WTC11 (cell line): ENCODE results near the gene HIBADH. TPM values are rescaled to one million over a fixed set of nuclear protein-coding genes. Genes with fewer than 3 reads are reported as not detected.

Experiments used
- ATAC-seq: fragments of 200-7000 bp; cut with Tn5 transposase; 2 replicates; pipeline ENCODE4 v1.10.0; 2021; ENCODE audit warnings: mild to moderate bottlenecking, moderate library complexity
- CTCF ChIA-PET: fragments of 300-600 bp; sonication (Branson Sonifier 250); formaldehyde crosslinking; loops from one replicate; lab custom pipeline; 2021; ENCODE audit warnings: antibody characterized with exemption; lab: Charles Lee
- POLR2A ChIA-PET: fragments of 350-600 bp; sonication (Branson Sonifier 250); formaldehyde crosslinking; loops from one replicate; lab custom pipeline; 2021; ENCODE audit warnings: antibody characterized with exemption; lab: Charles Lee
- DNase-seq: peaks from one replicate; pipeline ENCODE4 v3.0.0; 2021; ENCODE audit warnings: low spot score
- H3K27ac Mint-ChIP-seq: 2 replicates; pipeline ENCODE4 v1.8.0; 2021; ENCODE audit warnings: mixed read lengths
- H3K27me3 Mint-ChIP-seq: 2 replicates; pipeline ENCODE4 v1.8.0; 2021; ENCODE audit warnings: low read depth, mild to moderate bottlenecking, moderate library complexity, mixed read lengths
- H3K36me3 Mint-ChIP-seq: 2 replicates; pipeline ENCODE4 v1.8.0; 2021; ENCODE audit warnings: mixed read lengths
- H3K4me1 Mint-ChIP-seq: 2 replicates; pipeline ENCODE4 v1.8.0; 2022; ENCODE audit warnings: mixed read lengths
- H3K4me3 Mint-ChIP-seq: 2 replicates; pipeline ENCODE4 v1.8.0; 2021; ENCODE audit warnings: mild to moderate bottlenecking, moderate library complexity, mixed read lengths
- H3K9me3 Mint-ChIP-seq: 2 replicates; pipeline ENCODE4 v1.8.0; 2021; ENCODE audit warnings: mixed read lengths
- AR ChIP-seq: fragments of 250-450 bp; sonication (Bioruptor Pico); IDR thresholded peaks from 2 replicates; pipeline ENCODE4 v1.9.0; 2021; ENCODE audit warnings: mild to moderate bottlenecking
- ARID4B ChIP-seq: sonication (generic); formaldehyde crosslinking; IDR thresholded peaks from 2 replicates; pipeline ENCODE4 v1.8.0; 2023; ENCODE audit warnings: missing genetic modification reagents, mild to moderate bottlenecking, borderline replicate concordance
- CBFB ChIP-seq: sonication (generic); formaldehyde crosslinking; IDR thresholded peaks from 2 replicates; pipeline ENCODE4 v1.8.1; 2022; ENCODE audit warnings: mild to moderate bottlenecking, low read depth, missing genetic modification reagents
- E2F4 ChIP-seq: sonication (generic); formaldehyde crosslinking; IDR thresholded peaks from 2 replicates; pipeline ENCODE4 v1.8.1; 2022; ENCODE audit warnings: low read depth, mild to moderate bottlenecking, moderate library complexity, missing genetic modification reagents, borderline replicate concordance
- ELF4 ChIP-seq: sonication (generic); formaldehyde crosslinking; IDR thresholded peaks from 2 replicates; pipeline ENCODE4 v1.8.1; 2022; ENCODE audit warnings: low read depth, mild to moderate bottlenecking, moderate library complexity, missing genetic modification reagents
- ESRRA ChIP-seq: sonication (generic); formaldehyde crosslinking; IDR thresholded peaks from 2 replicates; pipeline ENCODE4 v1.8.1; 2022; ENCODE audit warnings: mild to moderate bottlenecking, missing genetic modification reagents, borderline replicate concordance
- FOXK1 ChIP-seq: sonication (generic); formaldehyde crosslinking; IDR thresholded peaks from 2 replicates; pipeline ENCODE4 v1.8.0; 2022; ENCODE audit warnings: mild to moderate bottlenecking, moderate library complexity, missing genetic modification reagents
- GTF2I ChIP-seq: fragments of 250-450 bp; sonication (Bioruptor Pico); conservative IDR thresholded peaks from 2 replicates; pipeline ENCODE4 v1.4.0; 2021; ENCODE audit warnings: mild to moderate bottlenecking
- HMGXB4 ChIP-seq: sonication (generic); formaldehyde crosslinking; IDR thresholded peaks from 2 replicates; pipeline ENCODE4 v1.8.1; 2023; ENCODE audit warnings: mild to moderate bottlenecking, moderate library complexity, missing genetic modification reagents
- KAT7 ChIP-seq: sonication (generic); formaldehyde crosslinking; IDR thresholded peaks from 2 replicates; pipeline ENCODE4 v1.8.1; 2023; ENCODE audit warnings: missing genetic modification reagents, mild to moderate bottlenecking, borderline replicate concordance
- PREB ChIP-seq: sonication (generic); formaldehyde crosslinking; IDR thresholded peaks from 2 replicates; pipeline ENCODE4 v1.8.1; 2022; ENCODE audit warnings: mild to moderate bottlenecking, missing genetic modification reagents, moderate library complexity, borderline replicate concordance
- RORB ChIP-seq: fragments of 250-450 bp; sonication (Bioruptor Pico); IDR thresholded peaks from 2 replicates; pipeline ENCODE4 v1.9.0; 2021; ENCODE audit warnings: mild to moderate bottlenecking
- TP53 ChIP-seq: sonication (generic); formaldehyde crosslinking; IDR thresholded peaks from 2 replicates; pipeline ENCODE4 v1.8.1; 2023; ENCODE audit warnings: mild to moderate bottlenecking, missing genetic modification reagents
- USF1 ChIP-seq: sonication (generic); formaldehyde crosslinking; IDR thresholded peaks from 2 replicates; pipeline ENCODE4 v1.8.0; 2022; ENCODE audit warnings: mild to moderate bottlenecking, missing genetic modification reagents
- ZBTB21 ChIP-seq: sonication (generic); formaldehyde crosslinking; IDR thresholded peaks from 2 replicates; pipeline ENCODE4 v1.8.1; 2023; ENCODE audit warnings: mild to moderate bottlenecking, missing genetic modification reagents, borderline replicate concordance
- ZNF232 ChIP-seq: sonication (generic); formaldehyde crosslinking; IDR thresholded peaks from 2 replicates; pipeline ENCODE4 v1.8.0; 2022; ENCODE audit warnings: mild to moderate bottlenecking, missing genetic modification reagents
- ZNF263 ChIP-seq: sonication (generic); formaldehyde crosslinking; IDR thresholded peaks from 2 replicates; pipeline ENCODE4 v1.8.1; 2022; ENCODE audit warnings: low read depth, mild to moderate bottlenecking, moderate library complexity, missing genetic modification reagents
- ZNF396 ChIP-seq: fragments of 250-450 bp; sonication (Bioruptor Pico); IDR thresholded peaks from 2 replicates; pipeline ENCODE4 v1.8.0; 2021; ENCODE audit warnings: mild to moderate bottlenecking, moderate library complexity, borderline replicate concordance
- total RNA-seq: library from RNA; stranded (reverse); gene quantifications from 3 replicates; pipeline ENCODE4 v1.2.3, GENCODE V29; 2021
- TF ChIP-seq, protein P1 (sequence below): sonication (generic); formaldehyde crosslinking; conservative IDR thresholded peaks from 2 replicates; pipeline ENCODE4 v1.8.1; 2023; ENCODE audit warnings: mild to moderate bottlenecking, low read depth, missing genetic modification reagents, moderate library complexity
- TF ChIP-seq, protein P2 (sequence below): sonication (generic); formaldehyde crosslinking; IDR thresholded peaks from 2 replicates; pipeline ENCODE4 v1.8.0; 2022; ENCODE audit warnings: mild to moderate bottlenecking, missing genetic modification reagents

HIBADH gene
- total RNA-seq, 1 experiment from 2014 or later: 27.9 TPM

- Mint-ChIP-seq H3K27me3 (no peaks in the 10 kb centered on the region), H3K4me1 (peaks cover 31% of the 10 kb centered on the region), H3K4me3 (no peak overlapping the region), H3K36me3 (peaks cover 1% of the 10 kb centered on the region; the same call in 1 of the 2 replicates), H3K9me3 (peaks cover 1% of the 10 kb centered on the region), H3K27ac (no peak overlapping the region)
- ATAC-seq (no peak), DNase-seq (no peak)
- ChIA-PET CTCF (interaction anchor here (1.0 to 1.6 kb wide), 2 partner anchors 10 to 11 kb away, joined by 3 to 5 read pairs; no protein-coding TSS in a partner anchor), POLR2A (no interaction called here)
- no peak for TF ChIP-seq ZNF396 (CRISPR knock-in tag)
- no peak for TF ChIP-seq ARID4B (CRISPR knock-in tag)
- no peak for TF ChIP-seq ZNF232 (CRISPR knock-in tag)
- no peak for TF ChIP-seq ZNF263 (CRISPR knock-in tag)
- no peak for TF ChIP-seq ESRRA
- no peak for TF ChIP-seq E2F4 (CRISPR knock-in tag)
- TF ChIP-seq ZBTB21 (CRISPR knock-in tag): no peak
Measured at GRCh38 chr7:27595009-27595408, 67.7 kb downstream of the HIBADH start.

- H3K27me3 Mint-ChIP-seq: no peaks in the 10 kb centered on the region
- no peak overlapping the region for H3K4me3 Mint-ChIP-seq
- POLR2A ChIA-PET: no interaction called here
- TF ChIP-seq AR (CRISPR knock-in tag) (no peak), FOXK1 (CRISPR knock-in tag) (no peak), HMGXB4 (CRISPR knock-in tag) (no peak), TP53 (CRISPR knock-in tag) (no peak), ELF4 (no peak), RORB (CRISPR knock-in tag) (no peak), PREB (CRISPR knock-in tag) (no peak), ZBTB21 (CRISPR knock-in tag) (no peak), GTF2I (CRISPR knock-in tag) (no peak), KAT7 (CRISPR knock-in tag) (no peak), CBFB (CRISPR knock-in tag) (no peak), USF1 (CRISPR knock-in tag) (no peak)
- TF ChIP-seq, protein P1, sequence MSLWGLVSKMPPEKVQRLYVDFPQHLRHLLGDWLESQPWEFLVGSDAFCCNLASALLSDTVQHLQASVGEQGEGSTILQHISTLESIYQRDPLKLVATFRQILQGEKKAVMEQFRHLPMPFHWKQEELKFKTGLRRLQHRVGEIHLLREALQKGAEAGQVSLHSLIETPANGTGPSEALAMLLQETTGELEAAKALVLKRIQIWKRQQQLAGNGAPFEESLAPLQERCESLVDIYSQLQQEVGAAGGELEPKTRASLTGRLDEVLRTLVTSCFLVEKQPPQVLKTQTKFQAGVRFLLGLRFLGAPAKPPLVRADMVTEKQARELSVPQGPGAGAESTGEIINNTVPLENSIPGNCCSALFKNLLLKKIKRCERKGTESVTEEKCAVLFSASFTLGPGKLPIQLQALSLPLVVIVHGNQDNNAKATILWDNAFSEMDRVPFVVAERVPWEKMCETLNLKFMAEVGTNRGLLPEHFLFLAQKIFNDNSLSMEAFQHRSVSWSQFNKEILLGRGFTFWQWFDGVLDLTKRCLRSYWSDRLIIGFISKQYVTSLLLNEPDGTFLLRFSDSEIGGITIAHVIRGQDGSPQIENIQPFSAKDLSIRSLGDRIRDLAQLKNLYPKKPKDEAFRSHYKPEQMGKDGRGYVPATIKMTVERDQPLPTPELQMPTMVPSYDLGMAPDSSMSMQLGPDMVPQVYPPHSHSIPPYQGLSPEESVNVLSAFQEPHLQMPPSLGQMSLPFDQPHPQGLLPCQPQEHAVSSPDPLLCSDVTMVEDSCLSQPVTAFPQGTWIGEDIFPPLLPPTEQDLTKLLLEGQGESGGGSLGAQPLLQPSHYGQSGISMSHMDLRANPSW (CRISPR knock-in tag): no peak
- TF ChIP-seq, protein P2, sequence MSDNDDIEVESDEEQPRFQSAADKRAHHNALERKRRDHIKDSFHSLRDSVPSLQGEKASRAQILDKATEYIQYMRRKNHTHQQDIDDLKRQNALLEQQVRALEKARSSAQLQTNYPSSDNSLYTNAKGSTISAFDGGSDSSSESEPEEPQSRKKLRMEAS (CRISPR knock-in tag): no peak
Measured at GRCh38 chr7:27593226-27593625, 69.5 kb downstream of the HIBADH start.

More at GRCh38 chr7:27593226-27593625, 69.5 kb downstream of the HIBADH start:
- CTCF ChIA-PET: no interaction called here
- ATAC-seq: no peak
- no peaks in the 10 kb centered on the region for H3K9me3 Mint-ChIP-seq
- H3K36me3 Mint-ChIP-seq: no peaks in the 10 kb centered on the region
- no peak for DNase-seq
- H3K4me1 Mint-ChIP-seq: peaks cover 37% of the 10 kb centered on the region
- H3K27ac Mint-ChIP-seq: no peak overlapping the region
